GM21786 (cell line): ENCODE results near the gene ZNF330.
"Not testable (repeated sequence)": the region's sequence is repeated elsewhere in the genome, so short reads cannot be mapped to it uniquely, and the experiment has no call there.

Experiments used
- ATAC-seq: cut with Tn5 transposase; IDR thresholded peaks from one replicate; pipeline ENCODE4 v1.9.1; 2021; ENCODE audit not compliant: unreplicated experiment

ZNF330 gene

DNA sequence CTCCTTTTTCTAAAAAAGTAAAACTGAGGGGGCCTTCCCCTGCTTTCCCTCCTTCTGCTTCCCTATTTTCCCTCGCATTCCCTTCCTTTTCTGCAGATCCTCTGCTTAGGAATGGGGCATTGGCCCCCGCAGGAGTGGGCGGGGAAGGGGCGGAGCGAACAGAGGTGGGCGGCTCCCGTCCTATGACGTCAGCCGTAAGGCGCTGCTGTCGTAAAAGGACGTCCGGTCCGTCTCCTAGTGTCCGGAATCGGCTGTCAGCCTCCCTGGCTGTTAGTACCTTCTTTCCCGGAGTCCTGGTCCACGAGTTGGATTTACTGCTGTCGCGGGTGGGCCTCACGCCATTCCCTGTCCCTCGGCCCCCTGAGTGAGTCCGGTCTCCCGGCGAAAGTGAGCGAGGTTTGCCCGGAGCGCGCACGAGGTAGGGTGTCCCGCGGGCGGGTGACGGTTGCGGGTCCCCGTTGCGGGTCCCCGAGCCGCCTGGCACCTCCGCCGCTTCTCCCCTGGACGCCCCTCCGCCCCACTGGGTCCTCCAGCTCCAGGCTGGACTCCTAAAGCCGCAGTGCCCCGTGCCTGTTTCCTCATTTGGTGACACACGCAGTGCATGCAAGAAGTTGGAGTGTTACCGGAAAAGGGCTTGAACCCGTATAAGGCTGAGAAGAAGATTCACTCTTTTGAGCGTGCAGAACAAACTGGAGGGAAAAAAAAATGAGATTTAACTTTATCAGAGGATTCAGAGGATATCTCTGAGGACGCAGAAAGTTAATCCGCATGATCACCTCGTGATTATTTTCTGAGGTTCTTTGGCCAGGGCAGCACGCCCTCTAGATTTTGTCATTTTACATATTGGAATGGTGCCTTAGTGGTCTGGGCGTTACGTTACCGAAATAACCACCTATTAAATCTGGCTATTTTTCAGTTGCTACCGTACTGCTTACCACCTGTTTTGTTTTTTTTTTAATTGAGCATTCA, at the start of gene ZNF330:
TSS of gene ZNF330 (plus strand) at position 205 of the 969 bp plus-strand sequence. CDS start 1,477 bp downstream, outside the sequence.
- ATAC-seq: peak; percentile 87

DNA sequence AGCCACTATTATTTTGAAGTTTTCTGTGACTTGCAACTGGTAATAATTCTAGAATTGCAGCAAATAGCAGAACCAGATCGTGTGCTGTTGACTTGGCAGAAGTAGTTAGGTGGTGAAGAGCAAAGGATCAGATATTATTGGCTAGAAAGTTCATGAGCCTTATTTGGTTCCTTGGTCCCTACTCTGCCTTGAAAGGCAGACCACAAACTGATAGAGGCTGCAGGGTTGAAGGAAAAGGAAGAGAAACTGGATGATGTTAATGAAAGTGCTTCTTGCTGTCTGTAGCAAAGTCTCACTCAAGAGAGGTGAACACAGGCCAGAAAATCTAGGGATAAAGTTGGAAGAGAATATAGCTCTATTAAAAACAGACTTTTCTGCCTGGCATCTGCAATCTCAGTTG, 46.2 kb upstream of the ZNF330 start:
- no peak for ATAC-seq

DNA sequence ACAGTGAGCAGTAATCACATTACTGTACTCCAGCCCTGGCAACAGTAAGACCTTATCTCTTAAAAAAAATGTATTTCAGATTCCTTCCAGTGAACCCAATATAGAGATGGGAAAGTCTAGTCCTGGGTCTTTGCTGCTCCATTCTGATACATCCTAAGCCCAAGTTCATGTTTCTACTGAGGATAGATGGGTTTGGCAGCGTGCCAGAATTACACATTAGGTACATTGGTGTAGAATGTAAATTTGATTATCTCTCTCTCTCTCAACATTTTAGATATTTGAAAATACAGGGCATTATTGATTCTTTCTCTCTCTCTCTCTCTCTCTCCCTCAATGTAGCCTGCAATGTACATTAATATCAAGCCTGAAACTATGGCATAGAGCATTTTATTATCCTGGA, 43.5 kb upstream of the ZNF330 start:
- ATAC-seq: no peak

DNA sequence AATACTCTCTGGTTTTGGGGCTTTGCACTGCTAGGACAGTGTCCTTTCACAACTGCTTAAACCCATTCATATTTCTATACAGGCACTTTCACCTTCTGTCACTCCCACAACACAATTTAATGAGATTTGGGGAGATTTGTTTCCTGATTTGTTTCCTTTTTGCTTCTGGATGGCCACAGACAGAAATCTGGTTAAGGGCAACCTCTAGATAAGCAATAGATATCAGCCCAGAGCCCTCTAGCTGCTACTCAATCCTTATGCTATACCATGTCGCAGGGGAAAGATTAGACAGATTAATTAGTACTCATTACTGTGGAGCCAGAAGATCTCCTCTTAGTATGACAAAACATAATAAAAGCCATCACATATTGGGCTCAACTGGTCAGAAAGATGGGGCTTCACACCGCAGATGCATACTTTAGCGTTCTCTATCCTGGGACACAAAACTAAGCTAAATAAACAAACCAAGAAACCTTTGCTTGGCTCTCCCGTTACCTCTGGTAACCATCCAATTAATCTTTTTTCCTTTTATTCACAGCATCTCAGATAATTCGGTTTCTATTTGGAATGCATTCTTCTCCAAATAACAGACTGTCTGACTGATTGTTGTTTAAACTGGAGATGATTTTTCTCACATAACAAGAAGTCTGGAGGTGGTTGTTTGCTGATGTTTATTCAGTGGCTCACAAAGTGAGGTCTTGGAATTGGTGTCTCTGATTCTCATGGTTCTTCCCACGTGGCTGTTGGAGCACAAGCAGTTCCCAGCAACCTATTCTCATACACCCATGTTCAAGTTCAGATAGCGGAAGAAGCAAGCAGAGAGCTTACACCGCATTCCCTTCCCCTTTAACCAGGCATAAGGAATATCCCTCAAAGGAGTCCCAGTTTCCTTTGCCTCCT, 41.0 kb upstream of the ZNF330 start:
- no peak for ATAC-seq

DNA sequence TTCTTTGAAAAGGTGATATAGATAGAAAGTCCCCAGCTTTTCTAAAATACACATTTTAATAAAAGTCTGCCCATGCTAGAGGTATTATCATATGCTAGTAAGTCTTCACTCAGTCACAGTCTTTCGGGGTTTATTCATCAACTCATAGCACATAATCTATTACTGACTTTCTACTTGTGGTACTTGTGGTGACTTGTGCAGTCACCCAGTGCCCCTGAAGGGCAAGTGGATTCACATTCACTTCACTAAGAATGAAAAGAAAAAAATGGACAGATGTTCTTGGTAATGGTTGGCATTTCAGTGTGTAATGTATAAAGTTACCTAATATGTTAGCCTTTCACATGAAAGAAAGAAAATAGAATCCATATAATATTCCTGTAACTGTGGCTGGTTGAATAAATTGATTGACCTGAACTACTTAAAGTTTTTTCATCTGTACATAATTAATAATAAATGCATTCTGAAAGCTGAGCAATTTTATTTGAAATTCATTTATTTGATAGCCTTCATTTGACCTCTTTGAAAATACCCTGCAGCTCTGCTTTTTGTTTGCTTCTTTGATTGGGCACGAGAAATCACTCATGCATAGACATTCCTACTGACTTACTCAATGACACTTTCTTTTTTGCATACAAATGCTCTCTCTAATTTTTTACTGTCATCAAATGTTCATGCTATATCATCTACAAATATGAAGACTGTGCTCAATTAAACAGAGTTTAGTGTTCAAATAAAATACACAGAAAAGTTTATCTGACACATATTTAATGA, 39.5 kb upstream of the ZNF330 start:
- peak; percentile 80 for ATAC-seq

DNA sequence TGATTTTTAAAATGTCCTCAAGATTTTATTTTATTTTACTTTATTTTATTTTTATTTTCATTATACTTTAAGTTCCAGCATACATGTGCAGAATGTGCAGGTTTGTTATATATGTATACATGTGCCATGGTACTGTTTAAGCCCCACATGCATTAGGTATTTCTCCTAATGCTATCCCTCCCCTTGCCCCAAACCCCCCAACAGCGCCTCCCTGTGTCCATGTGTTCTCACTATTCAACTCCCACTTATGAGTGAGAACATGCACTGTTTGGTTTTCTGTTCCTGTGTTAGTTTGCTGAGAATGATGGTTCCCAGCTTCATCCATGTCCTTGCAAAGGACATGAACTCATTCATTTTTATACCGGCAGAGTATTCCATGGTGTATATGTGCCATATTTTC, 37.2 kb upstream of the ZNF330 start:
- not testable (repeated sequence) for ATAC-seq

DNA sequence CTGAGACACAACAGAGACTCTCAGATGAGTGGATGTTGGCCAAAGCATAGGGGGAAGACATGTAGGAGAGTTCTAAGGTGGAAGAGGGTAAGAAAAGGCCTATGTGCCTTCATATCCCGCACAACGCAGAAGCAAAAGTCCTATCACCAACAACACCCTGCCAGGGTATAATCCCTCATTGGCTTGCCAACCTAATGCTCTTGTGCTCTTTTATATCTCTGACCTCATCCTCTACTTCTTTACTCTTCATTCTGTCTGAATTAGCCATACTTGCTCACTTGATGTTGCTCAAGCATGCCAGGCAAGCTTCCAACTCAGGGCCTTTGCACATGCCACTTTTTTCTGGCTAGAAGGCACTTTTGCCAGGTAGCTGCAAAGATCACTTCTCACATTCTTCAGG, 28.1 kb upstream of the ZNF330 start:
- no peak for ATAC-seq

DNA sequence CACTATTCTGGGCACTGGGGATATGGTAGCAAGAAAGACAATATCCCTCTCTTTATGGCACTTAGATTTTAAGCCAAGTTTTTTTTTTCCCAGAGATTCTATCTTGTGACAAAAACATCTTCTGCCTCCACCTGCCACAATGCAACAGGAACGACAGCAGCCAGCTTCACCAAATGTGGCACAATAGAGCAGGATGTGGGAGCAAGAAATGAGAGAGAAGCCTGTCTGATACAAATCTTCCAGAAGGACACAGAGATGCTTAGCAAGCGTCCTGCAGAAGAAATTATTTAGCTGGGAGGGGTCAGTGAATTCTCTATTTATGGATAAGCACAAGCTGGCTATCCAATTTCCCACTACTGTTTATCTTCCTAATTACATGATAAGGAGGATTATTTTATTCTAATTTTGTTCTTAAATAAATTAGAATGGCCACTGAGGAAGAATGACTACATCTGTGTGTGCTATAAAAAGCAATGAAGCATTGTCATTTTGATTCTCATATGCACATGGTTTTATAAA, 27.1 kb upstream of the ZNF330 start:
- ATAC-seq: no peak

DNA sequence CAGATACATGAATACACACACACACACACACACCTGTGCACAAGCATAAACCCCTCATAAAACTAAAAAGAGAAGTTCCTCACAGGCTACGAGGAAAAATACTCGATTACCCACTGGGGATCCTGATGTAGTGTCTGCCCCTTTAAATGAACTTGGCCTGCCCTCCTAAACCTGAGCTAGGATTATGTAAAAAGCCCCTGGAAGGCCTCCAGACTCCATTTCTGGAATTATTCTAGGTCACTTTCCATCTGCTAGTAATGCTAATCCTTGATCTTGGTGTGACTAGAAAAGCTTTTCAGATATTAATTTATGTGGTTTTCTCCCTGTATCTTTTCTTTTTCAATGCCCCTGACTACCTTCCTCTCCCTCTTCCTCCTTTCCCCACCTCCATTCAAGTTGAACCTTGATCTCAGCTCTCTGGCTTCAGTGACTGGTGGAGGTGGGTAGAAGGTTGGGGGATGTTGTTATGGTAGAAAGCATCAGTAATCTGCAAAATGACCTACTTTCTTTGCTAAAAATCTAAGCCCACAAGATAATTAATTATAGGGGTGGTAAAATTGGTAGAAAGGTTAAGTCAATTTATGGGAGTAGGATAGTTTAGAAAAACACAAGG, 25.5 kb upstream of the ZNF330 start:
- no peak for ATAC-seq

DNA sequence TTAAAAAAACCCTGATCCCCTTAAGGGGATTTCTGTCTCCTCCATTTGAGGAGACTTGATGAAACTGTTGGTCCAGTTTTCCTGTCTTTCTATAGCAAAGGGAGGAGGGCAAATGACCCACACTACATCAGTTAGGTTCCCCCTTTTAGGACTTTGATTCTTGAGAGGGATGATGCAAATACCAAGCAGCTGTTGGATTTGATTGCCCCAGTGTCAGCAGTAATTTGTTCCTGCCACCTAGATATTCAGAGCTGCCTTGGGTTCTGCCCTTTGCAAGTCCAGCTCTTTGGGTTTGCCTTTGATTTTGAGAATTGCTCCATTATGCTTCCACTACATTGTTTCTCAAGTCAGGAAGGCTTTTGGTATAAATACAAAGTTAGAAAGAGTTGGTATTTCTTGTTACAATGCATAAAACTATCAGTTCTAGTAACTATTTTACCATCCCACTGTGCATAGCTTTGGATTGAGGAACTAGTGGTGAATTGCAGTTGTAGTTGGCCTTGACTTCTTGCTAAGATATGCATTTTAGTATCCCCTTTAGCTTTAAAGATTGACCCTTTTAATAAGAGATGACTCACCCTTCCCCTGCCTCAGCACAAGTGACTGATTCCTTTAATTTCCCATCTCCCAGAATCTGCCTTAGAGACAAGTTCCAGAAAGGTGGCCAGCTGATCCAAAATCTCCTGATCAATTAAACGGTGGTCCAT, 24.3 kb upstream of the ZNF330 start:
- no peak for ATAC-seq

DNA sequence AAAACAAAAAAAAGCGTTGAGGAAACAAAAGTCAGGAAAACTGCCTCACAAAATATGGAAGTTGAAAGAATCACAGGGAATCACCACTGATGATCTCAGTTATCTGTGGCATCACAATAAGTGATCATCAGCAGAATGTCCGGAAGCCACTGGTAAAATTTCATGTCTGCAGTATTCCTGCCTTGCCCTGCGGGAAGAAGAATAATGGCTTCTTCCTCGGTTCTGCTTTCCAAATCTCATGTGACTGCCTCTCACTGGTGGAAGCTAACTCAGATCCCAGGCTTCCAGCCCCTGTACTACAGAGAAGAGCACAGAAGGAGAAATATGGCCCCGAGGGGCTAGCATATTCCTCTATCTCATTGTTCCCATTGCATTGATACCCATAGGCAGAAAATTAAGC, 12.7 kb upstream of the ZNF330 start:
- ATAC-seq: no peak

DNA sequence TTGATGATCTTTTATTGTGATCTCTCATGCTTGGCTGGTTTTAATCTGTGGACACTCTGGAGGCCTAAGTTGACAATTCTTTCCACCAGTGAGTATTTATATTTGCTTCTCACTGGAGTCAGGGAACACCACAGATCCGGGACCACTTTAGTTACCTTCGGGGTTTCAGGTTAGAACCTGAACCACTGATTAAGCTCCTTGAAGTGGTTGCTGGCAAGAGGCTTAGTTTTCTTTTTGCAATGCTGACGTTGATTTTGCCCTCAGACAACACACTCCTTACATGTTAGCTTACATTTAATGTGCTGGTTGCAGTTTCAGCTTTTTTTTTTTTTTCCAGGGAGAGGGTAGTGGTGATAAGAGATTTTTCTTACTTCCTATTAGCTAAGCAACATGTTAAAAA, 10.5 kb upstream of the ZNF330 start:
- no peak for ATAC-seq

DNA sequence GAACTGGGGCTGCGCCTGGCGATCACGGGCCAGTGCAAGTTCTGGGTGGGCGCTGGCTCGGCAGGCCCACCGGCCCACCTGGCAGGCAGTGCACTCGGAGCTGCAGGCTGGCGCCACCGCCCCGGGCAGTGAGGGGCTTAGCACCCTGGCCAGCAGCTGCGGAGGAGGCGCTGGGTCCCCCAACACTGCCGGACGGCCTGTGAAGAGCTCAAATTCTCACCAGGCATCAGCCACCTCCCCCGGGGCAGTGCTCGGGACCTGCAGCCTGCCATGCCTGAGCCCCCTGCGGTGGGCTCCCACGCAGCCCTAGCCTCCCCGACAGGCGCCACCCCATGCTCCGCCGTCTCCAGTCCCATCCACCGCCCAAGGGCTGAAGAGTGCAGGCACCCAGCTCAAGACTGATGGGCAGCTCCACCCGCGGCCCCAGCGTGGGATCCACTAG, 7.1 kb upstream of the ZNF330 start:
- ATAC-seq: no peak

DNA sequence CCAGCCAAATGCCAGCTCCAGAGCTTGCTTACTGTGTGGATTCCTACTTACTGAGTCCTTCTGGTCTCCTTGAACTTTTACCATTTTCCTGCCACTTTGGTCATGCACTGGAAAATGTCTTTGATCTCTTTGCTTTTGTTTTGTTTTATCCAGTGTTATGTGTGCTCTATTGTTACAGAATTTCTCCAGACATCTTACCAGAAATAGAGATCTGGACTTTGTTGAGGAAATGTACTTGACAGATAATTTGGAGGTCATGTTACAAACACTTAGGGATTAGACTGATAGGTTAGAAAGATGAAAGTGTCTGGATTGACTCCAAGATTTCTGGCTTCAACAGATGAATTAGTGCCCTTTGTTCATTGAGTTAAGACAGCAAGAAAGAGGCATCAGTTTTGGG, 5.7 kb upstream of the ZNF330 start:
- ATAC-seq: no peak

DNA sequence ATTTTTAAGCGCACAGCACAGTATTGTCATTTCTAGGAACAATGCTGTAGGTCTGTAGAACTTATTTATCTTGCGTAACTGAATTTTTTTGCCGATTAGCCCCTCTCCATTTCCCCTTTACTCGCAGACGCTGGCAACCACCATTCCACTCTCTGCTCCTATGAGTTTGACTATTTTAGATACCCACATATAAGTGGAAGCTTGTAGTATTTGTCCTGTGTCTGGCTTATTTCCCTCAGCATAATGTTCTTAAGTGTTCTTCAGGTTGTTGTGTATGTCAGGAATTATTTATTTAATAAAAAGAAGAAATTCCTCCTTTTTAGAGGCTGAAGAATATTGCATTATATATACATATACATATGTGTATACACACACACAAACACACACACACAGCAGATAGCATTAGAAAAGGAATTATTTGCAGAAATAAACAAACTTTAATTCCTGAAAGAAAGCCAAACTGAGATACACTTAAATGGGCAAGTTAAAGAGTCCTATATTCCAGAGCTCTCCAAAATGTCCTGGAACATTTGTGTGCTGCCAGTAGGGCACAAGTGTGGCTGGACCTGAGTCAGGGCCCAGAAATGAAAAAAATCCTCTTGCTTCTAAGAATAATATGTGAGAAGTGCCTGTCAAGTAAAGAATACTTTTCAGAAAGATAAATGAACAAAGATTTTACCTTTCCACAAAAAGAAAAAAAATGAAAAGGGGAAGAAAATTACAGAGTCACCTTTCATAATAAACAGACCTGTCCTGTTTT, 4.5 kb upstream of the ZNF330 start:
- ATAC-seq: no peak

DNA sequence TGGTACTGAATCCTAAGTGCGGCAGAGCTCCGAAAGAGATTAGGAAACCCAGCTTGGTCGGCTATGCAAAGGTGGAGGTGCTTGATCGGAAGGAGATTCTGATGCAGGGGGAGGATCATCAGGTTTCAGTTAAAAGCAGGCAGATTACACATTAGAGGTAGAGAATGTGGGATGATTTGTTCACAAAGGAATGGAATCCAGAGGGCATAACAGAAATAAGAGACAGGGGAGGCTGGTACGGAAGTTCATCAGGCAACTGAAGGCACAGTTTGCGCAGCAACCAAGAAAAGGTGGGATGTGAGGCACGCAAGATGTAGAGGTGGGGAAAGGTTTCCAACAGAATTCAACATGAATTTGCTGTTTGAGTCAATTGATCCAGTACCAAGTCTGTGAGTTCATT, 424 bp upstream of the ZNF330 start:
- peak; percentile 9 for ATAC-seq

DNA sequence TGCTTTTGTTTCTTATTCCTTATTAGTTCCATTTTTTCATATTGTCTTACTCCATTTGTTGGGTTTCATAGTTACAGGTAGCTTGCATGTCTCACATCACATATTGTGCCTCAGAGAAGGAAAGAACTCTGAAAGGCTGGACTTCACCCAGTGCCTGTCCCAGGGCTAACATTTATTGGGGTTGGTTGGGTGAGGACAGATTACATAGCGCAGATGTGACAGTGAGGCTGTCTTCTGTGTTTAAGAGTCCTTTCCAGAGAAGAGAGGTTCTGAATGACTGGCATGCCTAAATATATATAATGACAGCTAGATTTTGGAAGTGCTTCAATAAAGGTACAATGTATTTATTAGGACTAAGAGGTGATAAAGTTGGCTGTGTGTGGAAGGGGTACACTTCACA, 2.7 kb downstream of the ZNF330 start:
- no peak for ATAC-seq

DNA sequence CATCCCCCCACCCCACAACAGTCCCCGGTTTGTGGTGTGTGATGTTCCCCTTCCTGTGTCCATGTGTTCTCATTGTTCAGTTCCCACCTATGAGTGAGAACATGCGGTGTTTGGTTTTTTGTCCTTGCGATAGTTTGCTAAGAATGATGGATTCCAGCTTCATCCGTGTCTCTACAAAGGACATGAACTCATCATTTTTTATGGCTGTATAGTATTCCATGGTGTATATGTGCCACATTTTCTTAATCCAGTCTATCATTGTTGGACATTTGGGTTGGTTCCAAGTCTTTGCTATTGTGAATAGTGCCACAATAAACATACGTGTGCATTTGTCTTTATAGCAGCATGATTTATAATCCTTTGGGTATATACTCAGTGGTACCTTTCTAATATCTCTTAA, 6.6 kb downstream of the ZNF330 start:
- ATAC-seq: not testable (repeated sequence)
